H1 (cell line): ENCODE results near the gene IL19. TPM values are rescaled to one million over a fixed set of nuclear protein-coding genes. Genes with fewer than 3 reads are reported as not detected.

ENCODE experiments used
- CEBPB ChIP-seq: IDR thresholded peaks from 2 replicates; pipeline ENCODE4 v1.6.1; 2012; ENCODE audit warnings: low read depth, low read length
- FOSL1 ChIP-seq: IDR thresholded peaks from 2 replicates; pipeline ENCODE4 v1.6.1; 2011; ENCODE audit warnings: mild to moderate bottlenecking, low read depth, low read length, moderate library complexity; ENCODE audit not compliant: insufficient read depth
- HDAC2 ChIP-seq, 2 experiments: fragments of 300-600 bp in 1 of 2; sonication (generic) in 1 of 2; IDR thresholded peaks; 2 replicates each; pipeline ENCODE4 v1.6.1; 2011 to 2012; ENCODE audit warnings: low read depth in 2 of 2, low read length in 2 of 2, mild to moderate bottlenecking in 2 of 2, moderate library complexity in 2 of 2, borderline replicate concordance in 1 of 2, inconsistent platforms in 1 of 2
- RFX5 ChIP-seq: IDR thresholded peaks from 2 replicates; pipeline ENCODE4 v1.6.1; 2011; ENCODE audit warnings: low read depth, low read length, improper control_type of control experiment, borderline replicate concordance
- USF2 ChIP-seq: IDR thresholded peaks from 2 replicates; pipeline ENCODE4 v1.6.1; 2011; ENCODE audit warnings: low read length, improper control_type of control experiment
- polyA plus RNA-seq, 7 experiments: library from polyadenylated mRNA; depleted of rRNA in 3 of 7; stranded (reverse) in 5 of 7; unstranded in 2 of 7; fragments of >200 nt in 5 of 7; fragments of 200-250 nt in 2 of 7; gene quantifications; 1 replicate in 5 of 7; 2 replicates in 1 of 7; 4 replicates in 1 of 7; pipeline versions ENCODE4 v1.2.1 to v1.2.3, GENCODE V29; 2011 to 2013; ENCODE audit warnings: missing spikeins in 2 of 7, mixed read lengths in 2 of 7
- total RNA-seq: library from RNA; stranded (reverse); fragmentation: NEBNext Ultra II Directional; extraction: Animal tissue kit (Norgen Biotek cat#: 25700); gene quantifications from 2 replicates; pipeline ENCODE4 v1.2.1, GENCODE V29; 2021

IL19 gene
- total and polyA plus RNA-seq, 2 of the 8 experiments (the other 6 are each of a cell fraction or from before 2014, with no cell fraction given): not detected

DNA sequence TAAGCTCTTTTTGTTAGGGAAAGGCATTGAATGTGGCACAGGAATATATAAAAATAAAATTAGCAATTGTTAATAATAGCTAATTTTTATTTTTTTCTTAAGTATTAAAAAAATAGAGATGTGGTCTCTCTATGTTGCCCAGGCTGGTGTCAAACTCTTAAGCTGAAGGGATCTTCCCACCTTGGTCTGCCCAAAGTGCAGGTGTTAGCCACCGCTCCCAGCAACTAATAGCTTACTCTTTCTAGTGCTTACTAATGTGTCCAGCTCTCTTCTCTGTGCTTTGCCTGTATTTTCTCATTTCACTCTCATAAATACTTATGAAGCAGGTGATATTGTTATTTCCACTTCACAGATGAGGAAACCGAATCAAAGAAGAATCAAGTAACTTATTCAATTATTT is 113.3 kb downstream of the IL19 start (continued):
- TF ChIP-seq USF2 (no peak), HDAC2 (IDR thresholded peaks at IDR 0.05; ENCODE audit: borderline replicate concordance in 1 of 2, low read depth in 2 of 2, low read length in 2 of 2) (no peak), FOSL1 (no peak), RFX5 (no peak), CEBPB (no peak)
